Stimulated activated naive CD4-positive, alpha-beta T cell treated with Interleukin-2 at 50 U/mL for 16 hours (primary cell): ENCODE data around the gene CCDC170.
"Not testable (repeated sequence)": the region's sequence is repeated elsewhere in the genome, so short reads cannot be mapped to it uniquely, and the experiment has no call there.

ENCODE experiments used
- DNase-seq: peaks from one replicate; lab custom pipeline; 2025; lab: John Stamatoyannopoulos, UW

Gene CCDC170

DNA sequence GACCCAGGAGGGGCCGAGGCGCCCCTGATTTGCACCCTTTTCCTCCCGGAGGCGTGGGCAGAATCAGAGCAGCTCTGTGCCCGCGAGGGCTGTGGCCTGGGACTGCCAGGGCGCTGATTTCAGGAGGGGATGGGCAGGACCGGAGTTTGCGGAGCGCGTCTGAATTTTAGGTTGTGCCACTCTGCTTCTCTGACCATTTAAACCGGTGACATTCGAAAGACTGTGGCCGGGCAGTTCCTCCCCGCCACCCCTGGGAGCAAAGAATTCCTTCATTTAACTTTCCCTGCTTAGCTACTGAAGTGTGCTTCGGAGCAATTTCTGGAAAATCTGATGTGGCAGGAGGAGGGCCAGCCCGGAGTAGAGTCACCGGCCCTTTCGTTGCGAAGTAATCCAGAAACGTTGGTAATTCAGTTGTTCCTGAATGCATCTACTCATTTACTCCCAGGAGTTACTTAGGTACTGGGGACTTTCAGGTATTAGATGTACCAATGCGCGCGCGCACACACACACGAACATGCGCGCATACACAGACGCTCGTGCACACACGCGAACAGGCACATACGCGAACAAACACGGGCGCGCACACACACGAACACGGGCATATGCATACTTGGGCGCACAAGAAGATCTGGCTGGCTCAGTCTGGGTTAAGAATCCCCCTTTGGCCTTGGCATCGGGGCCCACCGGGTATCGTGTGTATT lies 568 bp downstream of the CCDC170 start:
- no peak for DNase-seq

DNA sequence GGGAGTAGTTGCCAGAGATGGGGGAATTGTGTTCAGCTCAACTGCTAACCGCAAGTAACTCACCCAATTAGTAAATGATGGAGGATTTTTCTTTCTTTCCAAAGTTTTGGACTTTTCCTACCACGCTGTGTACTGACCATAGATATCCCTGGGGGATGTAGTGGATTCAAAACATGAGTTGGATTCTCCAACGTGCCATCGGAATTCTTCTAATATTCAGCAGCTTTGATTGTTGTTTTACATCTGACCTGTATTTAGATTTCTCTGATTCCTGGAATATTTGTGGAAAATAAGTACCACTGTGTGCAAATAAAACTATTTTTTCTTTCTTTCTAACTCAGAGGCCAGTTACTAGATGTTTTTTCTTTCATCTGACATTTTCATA lies 1.1 kb downstream of the CCDC170 start:
- no peak for DNase-seq

DNA sequence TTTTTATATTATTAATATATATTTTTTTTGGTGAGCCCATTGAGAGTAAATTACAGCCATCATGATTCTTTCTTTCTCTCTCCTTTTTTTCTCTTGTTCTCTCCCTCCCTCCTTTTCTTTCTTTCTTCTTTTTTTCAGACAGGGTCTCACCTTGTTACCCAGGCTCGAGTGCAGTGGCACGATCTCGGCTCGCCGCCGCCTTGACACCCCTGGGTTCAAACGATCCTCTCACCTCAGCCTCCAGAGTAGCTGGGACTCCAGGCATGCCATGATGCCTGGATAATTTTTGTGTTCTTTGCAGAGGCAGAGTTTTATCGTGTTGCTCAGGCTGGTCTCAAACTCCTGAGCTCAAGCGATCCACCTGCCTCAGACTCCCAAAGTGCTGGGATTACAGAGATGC lies 1.6 kb downstream of the CCDC170 start:
- no peak for DNase-seq

DNA sequence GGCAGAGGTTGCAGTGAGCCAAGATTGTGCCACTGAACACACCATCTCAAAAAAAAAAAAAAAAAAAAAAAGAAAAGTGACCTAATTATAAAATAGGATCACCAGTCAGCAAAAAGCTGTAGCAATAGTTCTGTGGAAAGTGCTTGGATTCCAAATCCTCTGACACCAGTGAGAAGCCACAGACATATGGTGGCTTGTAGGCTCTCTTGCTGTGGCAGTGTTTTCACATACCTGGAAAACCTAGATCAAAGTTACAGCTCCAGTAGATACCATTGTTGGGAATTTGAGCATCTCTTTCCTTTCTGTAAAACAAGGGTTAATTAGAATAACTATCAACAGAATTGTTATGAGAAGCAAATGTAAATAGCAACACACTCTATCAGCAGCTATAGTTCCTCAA lies 4.1 kb downstream of the CCDC170 start:
- no peak for DNase-seq

DNA sequence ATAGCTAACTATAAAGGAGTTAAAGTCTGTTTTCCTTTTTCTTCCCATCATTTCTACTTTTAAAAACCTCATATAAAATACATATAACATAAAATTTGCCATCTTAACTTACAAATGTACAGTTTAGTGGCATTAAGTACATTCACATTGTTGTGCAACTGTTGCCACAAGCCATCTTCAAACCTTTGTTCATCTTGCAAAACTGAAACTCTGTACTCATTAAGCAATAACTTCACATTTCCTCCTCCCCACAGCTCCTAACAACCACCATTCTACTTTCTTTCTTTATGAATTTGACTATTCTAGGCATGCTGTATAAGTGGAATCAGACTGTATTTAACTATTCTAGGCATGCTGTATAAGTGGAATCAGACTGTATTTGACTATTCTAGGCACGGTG lies 4.5 kb downstream of the CCDC170 start:
- DNase-seq: no peak

DNA sequence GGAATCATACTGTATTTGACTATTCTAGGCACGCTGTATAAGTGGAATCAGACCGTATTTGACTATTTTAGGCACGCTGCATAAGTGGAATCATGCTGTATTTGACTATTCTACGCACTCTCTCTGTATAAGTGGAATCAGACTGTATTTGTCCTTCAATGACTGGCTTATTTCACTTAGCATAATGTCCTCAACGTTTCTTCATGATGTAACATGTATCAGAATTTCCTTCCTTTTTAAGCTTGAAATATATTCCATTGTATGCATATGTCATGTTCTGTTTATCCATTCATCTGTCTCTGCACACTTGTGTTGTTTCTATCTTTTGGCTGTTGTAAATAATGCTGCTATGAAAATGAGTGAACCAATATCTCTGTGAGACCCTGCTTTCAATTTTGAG lies 5.7 kb downstream of the CCDC170 start:
- no peak for DNase-seq

DNA sequence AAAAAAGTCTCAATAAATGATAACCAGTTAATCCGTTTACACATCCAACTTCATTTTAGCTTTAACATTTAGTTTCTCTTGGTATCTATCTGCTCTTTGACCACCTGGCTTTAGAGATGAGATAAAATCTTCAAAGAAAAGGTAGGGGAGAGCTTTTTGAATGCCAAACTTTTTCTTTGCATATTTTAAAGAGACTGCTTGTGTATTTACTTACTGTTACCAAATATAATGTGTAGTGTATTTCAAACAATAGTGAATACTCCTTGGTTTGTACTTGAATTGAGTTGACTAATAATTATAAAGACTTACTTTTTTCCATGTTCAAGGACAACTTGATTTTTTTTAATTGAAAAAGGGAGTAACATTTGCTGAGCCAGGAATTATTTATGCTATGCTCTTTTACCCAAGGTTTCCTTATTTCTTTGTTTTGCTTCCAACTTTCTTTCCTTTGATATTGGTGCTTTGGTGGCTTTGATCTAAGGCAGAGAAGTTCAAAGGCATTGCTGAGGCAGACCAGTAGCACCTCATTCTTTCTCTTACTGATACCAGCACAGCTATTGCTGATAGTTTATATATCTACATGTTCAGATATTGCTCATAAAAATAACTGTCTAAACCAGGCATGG lies 7.8 kb downstream of the CCDC170 start:
- no peak for DNase-seq

DNA sequence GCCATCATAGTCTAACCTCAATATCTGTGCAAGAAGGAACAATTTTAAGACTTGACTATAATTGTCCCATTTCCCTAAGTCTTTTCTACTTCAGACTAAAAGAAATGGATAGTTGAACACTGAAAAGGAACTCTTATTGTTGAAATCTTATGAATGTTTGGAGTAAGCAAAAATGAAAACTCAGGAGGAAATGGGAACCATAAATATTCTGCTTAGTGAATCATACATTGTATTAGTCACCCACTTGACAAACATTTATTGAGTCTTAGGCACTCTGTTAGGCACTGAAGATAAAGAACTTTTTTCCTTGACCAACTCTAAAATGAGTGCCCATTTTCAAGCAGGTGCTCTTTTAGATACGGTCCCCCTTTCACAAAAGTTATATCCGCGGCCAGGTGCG lies 8.7 kb downstream of the CCDC170 start:
- DNase-seq: no peak

DNA sequence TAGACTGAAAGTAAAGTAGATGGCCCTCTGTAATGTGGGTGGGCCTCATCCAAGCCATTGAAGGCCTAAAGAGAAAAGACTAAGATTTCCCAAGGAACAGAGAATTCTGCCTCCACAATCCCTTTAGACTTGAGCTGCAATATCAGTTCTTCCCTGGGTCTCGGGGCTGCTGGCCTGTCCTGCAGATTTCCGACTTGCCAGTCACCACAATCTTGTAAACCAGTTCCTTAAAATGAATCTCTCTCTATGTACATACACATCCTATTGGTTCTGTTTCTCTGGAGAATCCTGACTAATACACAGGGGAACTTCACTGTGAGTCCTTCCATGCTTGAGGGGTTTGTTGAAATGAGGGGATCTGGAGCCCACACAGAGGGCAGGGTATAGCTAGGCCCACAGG lies 12.9 kb downstream of the CCDC170 start:
- DNase-seq: no peak

DNA sequence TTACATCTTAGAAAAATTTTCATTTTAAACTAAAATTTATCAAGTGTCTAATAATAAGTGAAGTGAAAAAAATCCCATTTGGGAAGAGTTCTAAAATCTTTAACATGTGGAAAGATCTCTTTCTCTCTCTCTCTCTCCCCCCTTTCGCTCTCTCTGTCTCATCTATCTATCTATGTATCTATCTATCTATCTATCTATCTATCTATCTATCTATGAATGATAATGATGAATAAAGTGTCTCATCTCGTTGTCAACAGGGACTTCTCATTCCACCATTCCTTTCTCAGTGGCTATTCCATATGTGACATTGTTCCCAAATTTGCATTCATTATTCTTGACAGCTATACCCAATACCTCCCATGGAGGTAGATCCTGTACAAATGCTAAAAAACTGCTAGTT lies 15.2 kb downstream of the CCDC170 start:
- DNase-seq: no peak

DNA sequence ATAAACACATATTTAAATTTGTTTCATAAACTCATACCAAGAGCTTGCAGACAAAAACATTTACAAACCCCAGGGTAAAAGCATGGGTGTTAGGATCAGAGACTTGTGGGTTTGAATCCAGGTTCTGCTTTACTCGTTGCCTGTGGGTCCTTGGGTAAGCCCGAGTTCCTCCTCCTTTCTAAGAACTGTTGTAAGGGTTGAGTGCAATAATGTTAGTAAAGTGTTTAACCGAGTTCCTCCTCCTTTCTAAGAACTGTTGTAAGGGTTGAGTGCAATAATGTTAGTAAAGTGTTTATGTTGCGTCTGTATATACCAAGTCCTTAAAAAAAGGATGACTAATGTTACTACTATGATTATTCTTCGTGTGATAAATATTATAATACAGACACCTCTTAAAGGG lies 18.7 kb downstream of the CCDC170 start:
- DNase-seq: no peak

DNA sequence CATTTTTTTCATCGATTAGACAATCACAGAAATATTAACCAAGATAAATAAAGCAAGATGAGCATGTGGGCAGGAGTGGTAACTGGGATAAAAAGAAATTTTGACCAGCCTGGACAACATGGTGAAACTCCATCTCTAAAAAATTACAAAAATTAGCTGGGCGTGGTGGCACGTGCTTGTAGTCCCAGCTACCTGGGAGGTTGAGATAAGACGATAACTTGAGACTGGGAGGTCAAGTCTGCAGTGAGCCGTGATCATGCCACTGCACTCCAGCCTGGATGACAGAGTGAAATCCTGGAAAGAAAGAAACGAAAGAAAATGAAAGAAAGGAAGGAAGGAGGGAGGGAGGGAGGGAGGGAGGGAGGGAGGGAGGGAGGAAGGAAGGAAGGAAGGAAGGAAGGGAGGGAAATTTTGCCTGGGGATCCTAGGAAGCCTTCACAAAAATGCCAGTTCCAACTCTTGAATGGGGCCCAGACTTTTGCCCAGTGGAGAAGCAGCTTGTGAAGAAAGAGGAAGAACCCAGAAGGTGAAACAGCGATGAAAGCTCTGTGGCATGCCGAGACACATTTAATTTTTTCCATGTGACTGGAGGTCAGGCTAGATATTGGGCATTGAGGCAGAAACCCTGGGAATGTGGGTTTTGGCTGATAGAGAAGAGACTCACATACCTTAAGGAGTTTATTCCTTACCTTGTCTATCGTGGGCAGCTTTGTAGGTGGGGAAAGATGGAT lies 20.3 kb downstream of the CCDC170 start:
- no peak for DNase-seq

DNA sequence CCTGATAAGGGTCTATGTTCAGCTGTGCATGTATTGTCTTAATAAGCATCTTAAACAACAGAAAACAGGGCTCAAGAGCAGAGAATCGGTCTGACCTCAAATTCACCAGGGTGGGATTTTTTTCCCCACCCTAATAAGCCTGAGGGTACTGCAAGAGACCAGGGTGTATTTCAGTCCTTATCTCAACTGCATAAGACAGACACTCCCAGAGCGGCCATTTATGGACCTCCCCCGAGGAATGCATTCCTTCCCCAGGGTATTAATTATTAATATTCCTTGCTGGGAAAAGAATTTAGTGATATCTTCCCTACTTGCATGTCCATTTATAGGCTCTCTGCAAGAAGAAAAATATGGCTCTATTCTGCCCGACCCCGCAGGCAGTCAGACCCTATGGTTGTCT lies 25.2 kb downstream of the CCDC170 start:
- DNase-seq: not testable (repeated sequence)

DNA sequence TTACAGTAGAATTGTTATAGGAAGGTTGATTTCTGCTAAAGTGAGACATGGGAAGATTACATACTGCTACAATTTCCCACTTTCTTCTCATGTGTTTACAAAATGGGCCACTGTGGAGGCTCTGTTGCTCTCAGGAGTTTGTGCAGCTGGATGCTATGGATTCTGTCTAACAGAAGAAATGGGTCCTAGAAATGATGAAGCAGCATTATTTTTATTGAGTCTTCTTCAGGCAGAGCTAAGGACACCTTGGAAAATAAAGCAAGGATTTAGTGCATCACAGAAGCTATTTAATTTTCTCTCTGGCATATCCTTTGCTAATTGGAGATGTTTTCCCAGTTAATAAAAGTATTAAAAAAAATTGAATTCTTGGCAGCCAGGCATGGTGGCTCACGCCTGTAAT lies 29.2 kb downstream of the CCDC170 start:
- DNase-seq: no peak

DNA sequence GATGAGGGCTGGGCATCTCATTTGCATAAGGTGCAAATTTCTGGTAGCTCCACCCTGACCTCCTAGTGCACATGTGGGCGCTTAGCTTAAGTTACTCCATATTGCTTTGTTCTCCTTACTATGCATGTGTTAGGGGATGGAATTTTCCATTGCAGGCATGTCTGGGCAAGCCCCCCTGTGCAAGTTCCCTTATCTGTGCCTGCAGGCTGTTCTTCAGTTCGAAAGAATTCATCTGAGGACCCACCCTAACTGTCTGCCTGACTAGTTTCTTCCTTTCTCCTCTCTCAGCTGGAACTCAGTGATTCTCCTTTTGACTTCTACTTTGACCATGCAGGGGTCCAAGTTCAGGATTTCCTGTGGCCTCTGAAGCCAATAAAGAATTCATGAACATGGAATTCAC lies 30.2 kb downstream of the CCDC170 start:
- no peak for DNase-seq

DNA sequence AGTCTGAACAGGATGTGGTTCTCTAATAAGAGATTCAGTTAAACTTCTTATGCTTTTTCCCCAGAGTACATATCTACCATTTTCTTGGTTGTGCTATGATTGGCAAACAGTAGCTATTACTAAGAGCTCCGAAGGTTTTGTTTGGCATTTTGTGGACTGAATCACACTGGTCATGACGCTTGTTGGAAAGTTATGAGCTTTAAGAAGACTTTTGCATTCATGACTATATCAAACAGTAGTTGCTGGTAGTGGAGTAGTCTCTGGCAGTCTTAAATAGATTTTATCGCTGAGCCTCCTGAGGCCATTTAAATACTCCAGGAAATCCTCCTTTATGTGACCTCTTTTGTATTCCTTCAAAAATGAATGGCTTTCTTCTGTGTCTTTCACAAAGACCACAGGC lies 40.8 kb downstream of the CCDC170 start:
- no peak for DNase-seq

DNA sequence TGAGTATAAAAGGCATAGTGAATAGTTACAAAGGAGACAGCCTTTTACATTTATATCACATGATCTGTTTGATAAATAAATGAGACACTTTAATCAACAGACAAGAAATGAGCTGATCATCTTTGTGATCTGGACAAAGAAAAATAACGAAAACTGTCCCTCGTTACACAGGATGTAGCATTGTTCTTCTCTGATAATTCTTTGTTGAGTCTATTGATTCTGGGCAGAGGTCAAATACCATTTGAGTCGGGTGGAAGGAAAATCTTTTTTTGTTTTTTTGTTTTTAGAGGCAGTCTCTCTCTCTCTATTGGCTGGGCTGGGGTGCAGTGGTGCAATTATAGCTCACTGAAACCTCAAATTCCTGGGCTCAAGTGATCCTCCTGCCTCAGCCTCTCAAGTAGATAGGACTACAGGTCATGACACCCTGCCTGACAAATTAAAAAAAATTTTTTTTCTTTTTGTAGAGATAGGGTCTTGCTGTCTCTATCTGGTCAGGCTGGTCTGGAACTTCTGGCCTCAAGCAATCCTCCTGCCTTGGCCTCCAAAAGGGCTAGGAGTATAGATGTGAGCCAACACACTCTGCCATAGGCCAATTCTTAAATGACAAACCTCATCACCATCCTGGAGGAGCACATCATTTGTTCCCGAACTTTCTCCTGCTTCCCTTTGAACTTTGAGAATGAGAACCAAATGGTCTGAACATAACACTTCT lies 41.8 kb downstream of the CCDC170 start:
- no peak for DNase-seq

DNA sequence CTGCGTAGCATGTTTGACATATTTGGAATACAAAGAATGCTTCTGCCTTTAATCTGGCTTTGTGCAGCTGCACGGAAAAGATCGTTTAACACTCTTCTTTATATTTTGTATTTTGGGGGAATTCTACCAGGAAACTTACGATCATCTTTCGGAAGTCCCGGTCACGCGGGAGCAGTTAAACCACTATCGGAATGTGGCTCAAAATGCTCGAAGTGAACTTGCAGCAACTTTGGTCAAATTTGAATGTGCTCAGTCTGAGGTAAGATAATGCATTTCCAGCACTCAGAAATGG lies 42.3 kb downstream of the CCDC170 start:
- DNase-seq: no peak

DNA sequence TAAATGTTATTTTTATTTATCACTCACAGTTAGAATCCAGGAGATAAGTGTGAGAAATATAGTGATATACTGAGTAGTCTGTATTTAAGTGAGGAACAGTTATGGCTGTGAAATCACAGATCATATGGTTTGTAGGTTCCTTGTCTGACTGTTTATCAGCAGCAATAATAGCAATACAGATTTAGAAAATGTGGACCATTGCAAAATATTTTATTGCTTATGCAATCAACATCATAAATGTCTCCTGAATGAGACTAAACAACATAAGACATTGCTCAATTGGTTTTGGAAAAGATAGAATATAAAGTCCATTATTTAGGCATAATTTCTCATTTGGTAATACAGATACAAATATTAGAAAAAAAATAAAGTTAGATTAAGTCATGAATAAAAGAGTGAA lies 43.7 kb downstream of the CCDC170 start:
- no peak for DNase-seq

DNA sequence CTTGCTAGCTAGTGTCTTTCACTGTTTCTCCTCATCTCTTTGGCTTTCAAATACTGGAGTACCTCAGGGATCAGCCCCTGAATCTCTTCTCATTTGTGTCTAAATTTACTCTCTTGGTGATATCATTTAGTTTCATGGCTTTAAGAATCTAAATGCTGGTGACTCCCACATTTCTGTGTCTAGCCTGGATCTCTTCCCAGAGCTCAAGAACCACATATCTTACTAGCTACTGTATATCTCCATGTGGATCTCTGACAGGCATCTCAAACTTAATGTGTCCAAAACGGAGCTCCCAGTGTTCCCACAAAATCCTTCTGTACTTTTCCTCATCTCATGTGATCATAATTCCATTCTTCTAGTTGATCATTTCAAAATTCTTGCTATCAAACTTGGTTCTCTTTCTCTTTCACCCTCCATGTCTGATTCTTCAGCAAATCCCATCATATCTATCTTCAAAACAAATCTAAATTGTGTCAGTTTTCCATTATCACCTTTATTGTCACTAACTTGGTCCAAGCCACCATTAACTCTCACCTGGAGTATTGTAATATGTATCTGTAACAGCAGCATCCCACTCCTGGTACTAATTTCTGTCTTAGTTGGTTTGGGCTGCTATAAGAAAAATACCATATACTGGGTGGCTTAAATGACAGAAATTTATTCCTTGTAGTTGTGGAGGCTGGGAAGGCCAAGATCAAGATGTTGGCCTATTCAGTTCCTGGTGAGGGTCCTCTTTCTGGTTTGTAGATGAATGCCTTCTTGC lies 45.9 kb downstream of the CCDC170 start:
- DNase-seq: no peak

DNA sequence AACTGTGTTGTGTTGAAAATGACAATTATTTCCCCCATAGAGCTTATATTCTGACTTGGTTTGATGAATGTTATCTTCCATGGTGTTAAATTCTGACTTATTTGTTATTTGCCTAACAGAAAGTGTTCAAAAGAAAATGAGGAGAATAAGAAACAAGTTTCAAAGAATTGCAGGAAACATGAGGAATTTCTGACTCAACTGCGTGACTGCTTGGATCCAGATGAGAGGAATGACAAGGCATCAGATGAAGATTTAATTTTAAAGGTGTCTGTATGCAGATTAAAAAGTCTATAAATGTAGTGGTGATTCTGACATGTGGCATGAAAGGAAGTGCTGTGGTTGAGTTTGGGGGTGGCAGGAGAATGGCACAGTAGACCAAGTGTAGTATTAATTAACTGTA lies 50.6 kb downstream of the CCDC170 start:
- no peak for DNase-seq

DNA sequence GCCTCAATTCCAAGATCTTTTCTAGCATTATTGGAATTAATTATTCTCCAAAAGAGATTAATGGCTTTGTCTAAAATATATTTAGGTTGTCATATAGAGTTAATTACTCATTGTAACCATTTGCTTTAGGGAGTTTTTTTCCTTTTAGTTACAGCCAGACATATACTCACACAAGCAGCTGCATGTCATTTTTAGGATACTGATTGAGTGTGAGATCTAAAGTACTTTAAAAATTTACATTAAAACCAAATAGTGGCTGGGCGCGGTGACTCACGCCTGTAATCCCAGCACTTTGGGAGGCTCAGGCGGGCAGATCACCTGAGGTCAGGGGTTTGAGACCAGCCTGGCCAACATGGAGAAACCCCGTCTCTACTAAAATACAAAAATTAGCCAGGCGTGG lies 51.1 kb downstream of the CCDC170 start:
- not testable (repeated sequence) for DNase-seq
